GM12801 (cell line): ENCODE results near the gene RHOF.

Experiments
- CTCF ChIP-seq: IDR thresholded peaks from one replicate; pipeline ENCODE4 v1.5.1; 2011; ENCODE audit warnings: control low read depth; ENCODE audit not compliant: insufficient read length; ENCODE audit errors: extremely low read depth

RHOF gene

GRCh38 chr12:121793440-121793837, at the start of gene RHOF:
RHOF (minus strand) TSS chr12:121793688; CDS start chr12:121793633, 55 bp downstream.
- TF ChIP-seq CTCF, result no peak

GRCh38 chr12:121839993-121840761, 46.7 kb upstream of the RHOF start:
- TF ChIP-seq CTCF, result no peak

- no peak for TF ChIP-seq CTCF
Observed at GRCh38 chr12:121839106-121839992, 45.9 kb upstream of the RHOF start.

- no peak for TF ChIP-seq CTCF
Observed at GRCh38 chr12:121838126-121838525, 44.6 kb upstream of the RHOF start.

GRCh38 chr12:121837680-121838079, 44.2 kb upstream of the RHOF start:
- no peak for TF ChIP-seq CTCF

- TF ChIP-seq CTCF, result no peak
Observed at GRCh38 chr12:121831571-121832245, 38.2 kb upstream of the RHOF start.
